ENCODE results near the gene MS4A18.
"Not testable (repeated sequence)": the region's sequence is repeated elsewhere in the genome, so short reads cannot be mapped to it uniquely, and the experiment has no call there.

The MS4A18 gene

GRCh38 chr11:60740573-60740972, 16.1 kb downstream of the MS4A18 start:
- DNase-seq, result no peak

DNA sequence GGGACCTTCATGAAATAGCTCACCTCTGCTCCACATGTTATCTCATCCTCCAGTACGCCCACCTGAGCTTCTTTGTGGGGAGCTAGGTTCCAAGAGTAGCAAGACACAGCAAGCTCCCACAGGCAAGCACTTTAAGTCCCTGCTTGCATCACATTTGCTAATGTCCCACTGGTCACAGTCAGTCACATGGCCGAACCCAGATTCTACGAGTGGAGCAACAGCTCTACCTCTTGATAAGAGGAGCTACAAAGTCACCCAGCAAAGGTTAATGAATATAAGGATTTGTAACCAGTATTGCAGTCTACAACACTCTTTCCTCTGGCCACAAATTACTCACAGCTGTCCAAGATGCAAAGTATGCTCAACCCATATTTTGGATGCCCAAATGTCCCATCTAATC, 16.9 kb downstream of the MS4A18 start:
- no peak for DNase-seq

GRCh38 chr11:60743058-60743457, 18.5 kb downstream of the MS4A18 start:
- DNase-seq, result no peak

DNA sequence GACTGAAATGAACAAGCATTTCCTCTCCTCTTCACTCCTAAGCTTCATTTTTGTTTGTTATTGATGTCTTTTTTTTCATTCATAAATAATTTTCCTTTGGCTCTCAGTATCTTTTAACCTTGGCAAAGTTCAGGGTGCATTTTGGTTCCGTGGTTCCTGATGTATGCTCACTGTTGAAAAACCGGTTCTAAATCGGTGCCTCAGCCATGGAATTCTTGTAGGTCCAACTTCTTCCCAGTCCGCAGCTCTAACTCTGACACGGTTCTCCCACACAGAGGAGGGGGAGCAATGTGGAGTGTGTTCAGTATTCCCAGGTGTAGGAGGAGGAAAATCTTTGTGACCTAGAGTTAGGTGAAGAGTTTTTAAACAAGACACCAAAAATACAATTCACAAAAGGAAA, 19.6 kb downstream of the MS4A18 start:
- DNase-seq, result no peak

GRCh38 chr11:60747359-60747873, 22.9 kb downstream of the MS4A18 start:
- no peak for DNase-seq

DNA sequence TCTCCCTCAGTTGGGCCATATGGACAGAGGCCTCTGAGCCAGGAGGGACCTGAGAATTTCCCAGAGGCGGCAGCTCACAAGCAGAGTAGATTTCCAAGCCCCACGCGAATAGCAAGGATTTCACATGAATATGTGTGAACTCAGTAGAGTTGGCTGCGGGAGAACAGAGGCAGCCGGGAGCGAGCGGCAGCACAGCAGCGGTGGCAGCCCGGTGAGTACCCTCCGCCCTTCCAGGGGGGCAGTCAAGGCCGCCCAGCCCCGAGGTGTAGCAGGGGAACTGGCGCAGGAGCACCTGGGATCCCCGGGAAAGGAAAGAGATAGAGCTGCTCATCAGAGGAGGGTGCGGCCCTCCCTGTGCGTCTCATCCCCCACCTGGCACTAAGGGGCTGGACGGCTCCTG, 23.7 kb downstream of the MS4A18 start:
- no peak for DNase-seq

GRCh38 chr11:60748821-60749220, 24.3 kb downstream of the MS4A18 start:
- no peak for DNase-seq

DNA sequence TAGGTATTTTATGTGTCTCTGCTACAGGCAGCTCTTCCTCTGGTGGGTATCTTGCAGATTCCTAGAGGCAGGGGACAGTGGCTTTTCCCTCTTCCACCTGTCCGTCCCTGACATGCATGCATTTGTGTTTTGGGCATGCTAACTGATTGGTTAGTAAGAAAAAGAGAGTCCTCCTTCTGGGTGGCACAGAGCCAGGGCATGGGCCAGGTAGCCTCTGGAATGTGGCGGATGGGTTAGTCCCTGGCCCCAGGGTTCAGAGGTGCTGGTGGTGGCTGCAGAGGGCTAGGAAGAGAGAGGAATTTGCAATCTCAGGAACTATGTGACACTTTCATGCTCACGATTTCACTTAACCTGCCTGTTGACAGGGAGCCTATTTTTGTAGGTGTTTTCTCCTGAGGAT, 26.4 kb downstream of the MS4A18 start:
- no peak for DNase-seq

DNA sequence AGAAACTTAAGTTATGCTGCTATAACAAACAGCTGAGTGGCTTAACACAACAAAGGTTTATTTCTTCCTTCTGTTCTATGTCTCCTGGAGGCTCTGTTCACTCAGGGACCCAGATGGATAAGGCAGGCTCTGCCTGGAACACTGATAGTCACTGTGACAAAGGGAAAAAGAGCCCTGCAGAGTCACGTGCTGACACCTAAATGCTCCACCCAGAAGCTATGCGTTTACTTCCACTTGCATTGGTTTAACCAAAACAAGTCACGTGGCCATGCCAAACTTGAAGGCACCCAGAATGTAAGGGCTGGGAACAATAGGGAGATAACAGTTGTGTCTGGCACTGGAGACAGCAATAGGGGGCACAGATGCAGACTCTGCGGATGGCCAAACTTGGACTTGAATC, 28.8 kb downstream of the MS4A18 start:
- no peak for DNase-seq

- DNase-seq, result no peak
Observed at GRCh38 chr11:60754887-60755286, 30.4 kb downstream of the MS4A18 start.

- DNase-seq, result no peak
Observed at GRCh38 chr11:60756307-60757032, 31.9 kb downstream of the MS4A18 start, which contains the start of gene MS4A15. TSS of gene MS4A15 (plus strand) at chr11:60756867. CDS start at chr11:60763734, 6,867 bp downstream.

- DNase-seq, result no peak
Observed at GRCh38 chr11:60757231-60757800, 32.8 kb downstream of the MS4A18 start.

DNA sequence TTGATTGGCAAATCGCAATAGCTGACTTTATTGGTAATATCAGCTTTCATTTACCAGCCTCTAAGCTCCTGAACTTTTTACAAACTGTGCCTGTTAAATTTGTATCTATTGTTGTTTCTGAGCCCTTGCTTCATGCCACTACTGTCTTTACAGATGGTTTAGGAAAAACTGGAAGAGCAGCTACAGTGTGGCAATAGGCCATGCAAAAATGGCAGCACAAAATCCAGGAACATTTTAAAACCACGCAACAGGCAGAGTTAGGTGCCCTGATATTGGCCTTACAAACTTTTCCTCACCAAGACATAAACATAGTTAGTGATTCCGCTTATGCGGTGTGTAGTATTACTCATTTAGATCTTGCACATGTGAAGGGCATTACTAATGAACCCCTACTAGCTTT, 34.2 kb downstream of the MS4A18 start:
- not testable (repeated sequence) for DNase-seq

GRCh38 chr11:60759438-60760225, 35.1 kb downstream of the MS4A18 start:
- DNase-seq, result not testable (repeated sequence)

- DNase-seq, result no peak
Observed at GRCh38 chr11:60761436-60762190, 37.1 kb downstream of the MS4A18 start.

GRCh38 chr11:60762851-60763691, 38.6 kb downstream of the MS4A18 start:
- no peak for DNase-seq

DNA sequence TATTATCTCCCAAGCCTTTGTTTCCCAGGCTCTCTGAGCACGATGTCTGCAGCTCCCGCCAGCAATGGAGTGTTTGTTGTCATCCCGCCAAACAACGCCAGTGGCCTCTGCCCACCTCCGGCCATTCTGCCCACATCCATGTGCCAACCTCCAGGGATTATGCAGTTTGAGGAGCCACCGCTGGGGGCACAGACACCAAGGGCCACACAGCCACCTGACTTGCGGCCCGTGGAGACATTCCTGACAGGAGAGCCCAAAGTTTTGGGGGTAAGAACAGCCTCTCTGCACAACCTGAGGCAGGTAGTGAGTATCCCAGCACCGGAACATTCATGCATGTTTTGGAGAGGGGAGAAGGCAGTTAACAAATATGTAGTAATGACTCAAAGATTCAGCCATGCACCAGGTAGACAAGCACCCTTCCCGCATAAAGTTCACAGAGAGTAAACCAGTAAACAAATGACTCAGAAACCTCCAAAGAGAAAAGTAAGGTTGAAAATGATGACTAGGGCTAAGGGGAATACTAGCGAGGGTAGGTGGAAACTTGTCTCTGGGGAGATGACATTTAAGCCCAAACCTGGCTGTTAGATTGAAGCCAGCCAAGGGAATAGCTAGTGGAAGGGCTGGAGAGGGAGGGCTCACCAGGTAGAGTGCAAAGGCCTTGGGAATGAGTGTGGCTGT, 39.3 kb downstream of the MS4A18 start:
- DNase-seq, result no peak

DNA sequence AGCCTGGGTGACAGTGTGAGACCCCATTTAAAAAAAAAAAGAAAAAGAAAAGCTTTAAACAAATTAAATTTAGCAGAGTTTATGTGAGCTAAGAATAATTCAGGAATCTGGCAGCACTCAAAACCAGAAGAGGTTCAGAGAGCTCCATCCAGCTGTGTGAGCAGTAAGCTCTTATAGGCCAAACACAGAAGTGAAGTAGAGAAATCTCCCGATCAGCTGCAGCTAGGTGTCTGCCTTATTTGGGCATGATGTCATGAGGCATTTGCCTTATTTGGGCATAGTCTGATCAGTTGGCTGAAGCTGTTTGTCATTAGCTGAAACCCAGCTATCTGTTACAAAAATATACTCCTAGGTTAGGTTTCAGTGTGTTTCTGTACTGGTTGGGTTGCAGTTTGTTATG, 40.4 kb downstream of the MS4A18 start:
- DNase-seq, result no peak

GRCh38 chr11:60765355-60765754, 40.8 kb downstream of the MS4A18 start:
- no peak for DNase-seq

- no peak for DNase-seq
Observed at GRCh38 chr11:60766547-60766946, 42.0 kb downstream of the MS4A18 start.

GRCh38 chr11:60767388-60767811, 42.9 kb downstream of the MS4A18 start:
- DNase-seq, result peak in 1 of 2 donors; percentile 34

All from stimulated activated CD4-positive, alpha-beta T cell treated with anti-CD3 and anti-CD28 coated beads, Interleukin-2, amount 100 ng/mL, for 48 hours (primary cell).